Liver (tissue), 3 donors: ENCODE data around the gene NBPF4.
"Not testable (repeated sequence)": the region's sequence is repeated elsewhere in the genome, so short reads cannot be mapped to it uniquely, and the experiment has no call there.

ENCODE experiments used
- CTCF ChIP-seq: fragments of 150-350 bp; IDR thresholded peaks from 2 replicates; pipeline ENCODE4 v1.5.1; 2017; ENCODE audit warnings: improper control_type of control experiment, low read depth, low read length; ENCODE audit not compliant: missing input control
- RAD21 ChIP-seq, 2 donors: IDR thresholded peaks; 2 replicates each; pipeline ENCODE4 v1.6.1; 2016; ENCODE audit warnings: antibody characterized with exemption in 2 of 2, mild to moderate bottlenecking in 2 of 2
- RXRA ChIP-seq, 2 donors: IDR thresholded peaks; 2 replicates each; pipeline ENCODE4 v1.6.1; 2017 to 2018; ENCODE audit warnings: antibody characterized with exemption in 2 of 2, mild to moderate bottlenecking in 1 of 2
- YY1 ChIP-seq: IDR thresholded peaks from 2 replicates; pipeline ENCODE4 v1.6.1; 2016; ENCODE audit warnings: antibody characterized with exemption, mild to moderate bottlenecking
- TF ChIP-seq, protein P1 (sequence below): IDR thresholded peaks from 2 replicates; pipeline ENCODE4 v1.6.1; 2016; ENCODE audit warnings: antibody characterized with exemption
- donor health status: healthy.
- donor health status: healthy.

DNA sequence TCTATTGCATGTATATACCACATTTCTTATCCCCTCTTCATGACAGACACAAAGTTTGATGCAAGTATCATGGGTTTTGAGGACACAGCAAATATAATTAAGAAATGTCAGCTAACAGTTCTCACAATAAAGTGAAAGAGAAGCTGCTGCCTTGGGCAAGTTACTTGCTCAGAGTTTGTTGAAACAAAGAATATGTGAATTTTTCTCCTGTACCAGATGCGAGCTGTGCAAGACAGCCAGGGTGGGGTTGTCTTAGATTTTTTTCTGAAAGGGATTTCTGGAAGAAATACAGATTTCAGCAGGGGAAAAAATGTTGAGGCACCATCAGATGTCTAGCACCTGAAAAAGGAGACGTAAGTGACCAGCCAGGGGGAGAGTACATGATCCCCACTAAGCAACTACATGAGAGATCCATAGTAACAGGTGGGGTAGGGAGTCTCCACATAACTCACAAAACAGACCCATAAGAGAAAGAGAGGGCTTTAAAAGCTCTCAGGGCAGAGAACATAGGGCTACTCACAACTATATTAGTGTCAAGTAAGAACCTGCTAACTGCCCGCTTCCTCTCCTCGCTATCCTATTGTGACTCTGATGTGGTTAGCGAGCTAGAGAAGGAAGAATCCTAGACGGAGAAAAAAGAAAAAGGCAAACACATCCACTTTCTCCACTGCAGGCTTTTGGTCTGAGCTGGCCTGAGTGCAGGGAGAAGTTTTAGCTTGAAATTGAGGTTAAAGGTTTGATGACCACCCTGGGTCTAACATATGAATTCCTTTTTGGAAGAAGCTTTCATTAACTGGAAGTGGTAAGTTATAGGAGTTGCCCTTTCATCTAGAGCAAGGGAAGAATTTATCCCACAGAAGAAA, 27.6 kb downstream of the NBPF4 start:
- TF ChIP-seq RAD21 (IDR thresholded peaks at IDR 0.05); CTCF; RXRA (IDR thresholded peaks at IDR 0.05); YY1: not testable (repeated sequence)
- TF ChIP-seq, protein P1, sequence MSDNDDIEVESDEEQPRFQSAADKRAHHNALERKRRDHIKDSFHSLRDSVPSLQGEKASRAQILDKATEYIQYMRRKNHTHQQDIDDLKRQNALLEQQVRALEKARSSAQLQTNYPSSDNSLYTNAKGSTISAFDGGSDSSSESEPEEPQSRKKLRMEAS = not testable (repeated sequence)
